Spleen (tissue), 11 donors: Measurements from ENCODE around the gene KLRC1. TPM values are rescaled to one million over a fixed set of nuclear protein-coding genes. Genes with fewer than 3 reads are reported as not detected.
"Not testable (repeated sequence)": the region's sequence is repeated elsewhere in the genome, so short reads cannot be mapped to it uniquely, and the experiment has no call there.

Source experiments
- DNase-seq: peaks from one replicate; pipeline ENCODE4 v3.0.0-alpha.2; 2020
- H3K27ac ChIP-seq, 8 donors: fragments of 200-600 bp; sonication (generic) in 7 of 8; 1 replicate in 4 of 8; 2 replicates in 4 of 8; pipeline versions ENCODE4 v1.5.0 to v1.8.0; 2016 to 2021; ENCODE audit warnings: inconsistent platforms in 4 of 8, mild to moderate bottlenecking in 4 of 8, moderate library complexity in 1 of 8
- H3K27me3 ChIP-seq, 7 donors: fragments of 200-600 bp; sonication (generic) in 6 of 7; replicated peaks in 1 of 7; 1 replicate in 4 of 7; 2 replicates in 3 of 7; pipeline versions ENCODE4 v1.5.0 to v1.8.0; 2016 to 2021; ENCODE audit warnings: inconsistent platforms in 3 of 7, mild to moderate bottlenecking in 1 of 7
- H3K36me3 ChIP-seq, 6 donors: fragments of 200-600 bp; sonication (generic) in 5 of 6; 1 replicate in 4 of 6; 2 replicates in 2 of 6; pipeline versions ENCODE4 v1.5.0 to v1.8.0; 2016 to 2021; ENCODE audit warnings: inconsistent platforms in 2 of 6
- H3K4me1 ChIP-seq, 6 donors: fragments of 200-600 bp; sonication (generic) in 5 of 6; 1 replicate in 3 of 6; 2 replicates in 3 of 6; pipeline versions ENCODE4 v1.5.0 to v1.8.0; 2016 to 2021; ENCODE audit warnings: inconsistent platforms in 3 of 6
- H3K4me3 ChIP-seq, 8 donors: fragments of 200-600 bp; sonication (generic) in 7 of 8; 1 replicate in 4 of 8; 2 replicates in 4 of 8; pipeline versions ENCODE4 v1.5.0 to v1.8.0; 2016 to 2021; ENCODE audit warnings: inconsistent platforms in 4 of 8, mild to moderate bottlenecking in 4 of 8, moderate library complexity in 2 of 8
- H3K9me3 ChIP-seq, 8 donors: fragments of 200-600 bp; sonication (generic) in 7 of 8; 1 replicate in 4 of 8; 2 replicates in 4 of 8; pipeline versions ENCODE4 v1.5.0 to v1.8.0; 2016 to 2021; ENCODE audit warnings: inconsistent platforms in 4 of 8
- CTCF ChIP-seq, 11 experiments: fragments of 200-600 bp in 7 of 11; fragments of 450-650 bp in 4 of 11; sonication (generic) in 4 of 11; IDR thresholded peaks in 8 of 11; conservative IDR thresholded peaks in 3 of 11; 1 replicate in 7 of 11; 2 replicates in 4 of 11; pipeline versions ENCODE4 v1.4.0 to v1.8.0; 2016 to 2021; ENCODE audit warnings: antibody characterized with exemption in 11 of 11, inconsistent platforms in 4 of 11, mild to moderate bottlenecking in 1 of 11
- POLR2A ChIP-seq, 3 donors: fragments of 450-650 bp; IDR thresholded peaks; one replicate each; pipeline ENCODE4 v1.5.1; 2017; ENCODE audit warnings: antibody characterized with exemption in 3 of 3, mild to moderate bottlenecking in 1 of 3
- POLR2AphosphoS5 ChIP-seq, 3 donors: sonication (generic); formaldehyde crosslinking; IDR thresholded peaks; one replicate each; pipeline ENCODE4 v1.5.1; 2017; ENCODE audit warnings: antibody characterized with exemption in 3 of 3
- WGBS, 5 donors: extraction: QIAGEN DNeasy Blood & Tissue Kit in 3 of 5; methylation state at CpG; one replicate each; pipeline versions ENCODE4 v1.1.5 to v1.1.7; 2013 to 2018; 5-methylcytosine and 5-hydroxymethylcytosine counted together
- intact Hi-C: fragments of 100-400 bp; cut with DNase I; formaldehyde crosslinking; loops from one replicate; pipeline ENCODE4 v1.15.0; 2023; ENCODE audit warnings: low total_unique reads
- polyA plus RNA-seq, 3 donors: library from polyadenylated mRNA; stranded (reverse); fragments of 200-250 nt; gene quantifications; one replicate each; pipeline ENCODE4 v1.2.1, GENCODE V29; 2013
- total RNA-seq, 7 donors: library from RNA; depleted of rRNA in 3 of 7; stranded (reverse); fragments of >200 nt in 3 of 7; fragmentation: NEBNext Ultra II Directional in 4 of 7; extraction: Animal tissue kit (Norgen Biotek cat#: 25700) in 4 of 7; gene quantifications; one replicate each; pipeline versions ENCODE4 v1.1.0 to v1.2.1, GENCODE V29; 2016 to 2021
- donor health status: healthy with polysubstance abuse.
- donor health status: DM: no; HTN: no; CAD: no; lungs with moderate emphysema.
- donor health status: DM: no; HTN: no; CAD: no.
- donor health status: Bipolar disorder and iron deficiency.
- donor health status: healthy.
- donor health status: DM: no; HTN: no; CAD: no.
- donor health status: DM: yes; HTN: yes; CAD: no.

KLRC1 gene
- total and polyA plus RNA-seq, 10 donors = 0.77 to 11.0 (median 3.3) TPM

- H3K27ac ChIP-seq = no peak overlapping the region
- TF ChIP-seq POLR2AphosphoS5 (IDR thresholded peaks at IDR 0.05) = no peak
- TF ChIP-seq POLR2A (IDR thresholded peaks at IDR 0.05) = no peak
- TF ChIP-seq CTCF (IDR thresholded peaks at IDR 0.05 in 8 of 11, conservative IDR thresholded peaks at IDR 0.05 in 3 of 11) = no peak
- H3K4me1 ChIP-seq = no peaks in the 10 kb centered on the region
- H3K9me3 ChIP-seq = peaks cover 6 to 55% (median 39%) of the 10 kb centered on the region in 8 donors
- H3K36me3 ChIP-seq = no peaks in the 10 kb centered on the region
- intact Hi-C loops = no loop called here
- WGBS, 5 donors = 91 to 99% (median 94%) methylated on average over 3 of the region's 3 CpGs
- H3K27me3 ChIP-seq = no peaks in the 10 kb centered on the region
- H3K4me3 ChIP-seq = no peak overlapping the region
- DNase-seq = peak; percentile 32
Observed at GRCh38 chr12:10457760-10458159, 4.6 kb upstream of the KLRC1 start.

DNA sequence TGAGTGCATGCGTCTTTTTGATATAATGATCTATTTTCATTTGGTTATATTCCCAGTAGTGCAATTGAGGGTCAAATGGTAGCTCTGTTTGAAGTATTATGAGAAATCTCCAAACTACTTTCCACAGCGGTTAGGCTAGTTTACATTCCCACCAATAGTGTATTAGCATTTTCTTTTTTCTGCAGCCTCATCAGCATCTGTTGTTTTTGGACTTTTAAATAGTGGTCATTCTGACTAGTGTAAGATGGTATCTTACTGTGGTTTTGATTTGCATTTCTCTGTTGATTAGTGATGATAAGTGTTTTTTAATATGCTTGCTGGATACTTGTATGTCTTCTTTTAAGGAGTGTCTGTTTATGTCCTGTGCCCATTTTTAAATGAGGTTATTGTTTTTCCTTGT, 3.7 kb upstream of the KLRC1 start:
- H3K9me3 ChIP-seq = peaks cover 6 to 55% (median 39%) of the 10 kb centered on the region in 8 donors
- no peak overlapping the region for H3K27ac ChIP-seq
- no peak for DNase-seq
- intact Hi-C loops = no loop called here
- H3K4me1 ChIP-seq = no peaks in the 10 kb centered on the region
- H3K36me3 ChIP-seq = no peaks in the 10 kb centered on the region
- 88 to 99% (median 97%) methylated on average over 2 of the region's 2 CpGs for WGBS, 5 donors
- no peak overlapping the region for H3K4me3 ChIP-seq
- TF ChIP-seq POLR2AphosphoS5 (IDR thresholded peaks at IDR 0.05) = no peak
- TF ChIP-seq POLR2A (IDR thresholded peaks at IDR 0.05) = no peak
- no peak for TF ChIP-seq CTCF (IDR thresholded peaks at IDR 0.05 in 8 of 11, conservative IDR thresholded peaks at IDR 0.05 in 3 of 11)
- no peaks in the 10 kb centered on the region for H3K27me3 ChIP-seq

GRCh38 chr12:10455766-10456165, 2.6 kb upstream of the KLRC1 start:
- H3K4me1 ChIP-seq = no peaks in the 10 kb centered on the region
- H3K4me3 ChIP-seq = no peak overlapping the region
- H3K27ac ChIP-seq = no peak overlapping the region
- peaks cover 6 to 55% (median 39%) of the 10 kb centered on the region in 8 donors for H3K9me3 ChIP-seq
- H3K36me3 ChIP-seq = no peaks in the 10 kb centered on the region
- intact Hi-C loops = no loop called here
- WGBS, 5 donors = 78 to 96% (median 90%) methylated on average over 1 of the region's 1 CpG
- no peak for DNase-seq
- no peaks in the 10 kb centered on the region for H3K27me3 ChIP-seq
- TF ChIP-seq POLR2AphosphoS5 (IDR thresholded peaks at IDR 0.05) = no peak

GRCh38 chr12:10454531-10454930, 1.4 kb upstream of the KLRC1 start:
- DNase-seq = no peak
- H3K4me1 ChIP-seq = no peaks in the 10 kb centered on the region
- intact Hi-C loops = no loop called here
- TF ChIP-seq POLR2A (IDR thresholded peaks at IDR 0.05) (no peak), POLR2AphosphoS5 (IDR thresholded peaks at IDR 0.05) (no peak), CTCF (IDR thresholded peaks at IDR 0.05 in 8 of 11, conservative IDR thresholded peaks at IDR 0.05 in 3 of 11) (no peak)
- H3K27me3 ChIP-seq = no peaks in the 10 kb centered on the region
- H3K27ac ChIP-seq = no peak overlapping the region
- peaks cover 6 to 55% (median 38%) of the 10 kb centered on the region in 8 donors for H3K9me3 ChIP-seq
- no peaks in the 10 kb centered on the region for H3K36me3 ChIP-seq
- 41 to 68% (median 50%) methylated on average over 1 of the region's 1 CpG for WGBS, 5 donors
- H3K4me3 ChIP-seq = no peak overlapping the region

DNA sequence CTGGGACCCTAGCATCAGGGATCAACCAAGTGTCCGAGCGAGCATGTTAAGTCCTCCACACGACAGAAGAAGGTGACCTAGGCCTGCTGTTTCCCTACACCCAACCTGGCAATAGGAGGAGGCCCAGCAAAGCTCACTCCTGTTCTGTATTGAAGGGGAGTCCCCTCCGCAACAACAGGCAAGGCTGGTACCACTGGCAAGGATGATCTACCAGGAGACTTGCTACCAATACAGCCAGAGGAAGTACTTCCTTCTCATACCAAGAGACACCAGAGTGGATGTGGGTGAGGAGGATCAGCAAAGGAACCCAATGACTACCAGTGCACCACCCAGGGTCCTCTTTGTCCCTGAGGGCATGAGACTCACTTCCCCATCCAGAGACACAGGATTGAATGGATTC, 4.9 kb downstream of the KLRC1 start:
- Histone ChIP-seq H3K4me3 (no peak overlapping the region), H3K4me1 (no peaks in the 10 kb centered on the region), H3K27ac (no peak overlapping the region), H3K9me3 (no peaks in the 10 kb centered on the region), H3K36me3 (no peaks in the 10 kb centered on the region), H3K27me3 (no peaks in the 10 kb centered on the region)
- no peak for DNase-seq
- 86 to 100% (median 89%) methylated on average over 4 of the region's 4 CpGs for WGBS, 5 donors
- intact Hi-C loops = no loop called here
- TF ChIP-seq POLR2A (IDR thresholded peaks at IDR 0.05) (no peak), CTCF (IDR thresholded peaks at IDR 0.05 in 8 of 11, conservative IDR thresholded peaks at IDR 0.05 in 3 of 11) (no peak), POLR2AphosphoS5 (IDR thresholded peaks at IDR 0.05) (no peak)

DNA sequence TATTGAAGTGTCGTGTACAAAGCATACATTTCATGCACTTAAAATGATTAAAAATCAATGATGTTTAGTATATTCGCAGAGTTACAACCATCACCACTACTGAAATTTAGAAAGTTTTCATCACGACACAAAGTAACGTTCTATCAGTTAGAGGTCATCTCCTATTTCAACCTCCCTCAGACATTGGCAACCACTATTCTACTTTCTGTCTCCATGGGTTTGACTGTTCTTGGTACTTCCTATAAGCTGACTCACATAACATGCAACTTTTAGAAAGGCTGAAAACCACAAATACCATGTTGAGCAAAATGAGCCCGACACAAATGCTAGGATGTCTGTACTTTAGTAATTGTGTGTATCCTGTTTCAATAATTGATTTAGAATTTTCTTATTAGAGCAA, 7.1 kb downstream of the KLRC1 start:
- H3K4me3 ChIP-seq, H3K36me3 ChIP-seq, H3K27me3 ChIP-seq, H3K27ac ChIP-seq, intact Hi-C loops, H3K9me3 ChIP-seq, DNase-seq, H3K4me1 ChIP-seq: not testable (repeated sequence)
- WGBS, 5 donors = 71 to 80% (median 77%) methylated on average over 5 of the region's 5 CpGs

DNA sequence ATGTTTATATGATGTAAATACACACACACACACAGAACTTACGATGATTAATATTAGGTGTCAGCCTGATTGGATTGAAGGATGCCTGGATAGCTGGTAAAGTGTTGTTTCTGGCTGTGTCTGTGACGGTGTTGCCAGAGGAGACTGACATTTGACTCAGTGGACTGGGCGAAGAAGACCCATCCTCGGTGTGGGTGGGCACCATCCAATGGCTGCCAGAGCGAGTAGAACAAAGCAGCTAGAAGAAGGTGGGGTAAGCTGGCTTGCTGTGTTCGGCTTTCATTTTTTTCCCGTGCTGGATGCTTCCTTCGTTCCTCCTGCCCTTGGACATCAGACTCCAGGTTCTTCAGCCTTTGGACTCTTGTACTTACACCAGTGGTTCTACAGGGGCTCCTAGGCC, 12.0 kb downstream of the KLRC1 start:
- H3K9me3 ChIP-seq, intact Hi-C loops, H3K27ac ChIP-seq, H3K4me1 ChIP-seq, H3K27me3 ChIP-seq, DNase-seq, H3K4me3 ChIP-seq, H3K36me3 ChIP-seq: not testable (repeated sequence)
- WGBS, 5 donors = 84 to 93% (median 92%) methylated on average over 7 to 8 of the region's 8 CpGs
